Motor neuron (in vitro differentiated cells): ENCODE measurements around the gene FOXA1. TPM values are rescaled to one million over a fixed set of nuclear protein-coding genes. Genes with fewer than 3 reads are reported as not detected.

Source experiments
- ATAC-seq, 8 experiments: fragments of 200-7000 bp; cut with Tn5 transposase; replicated peaks in 6 of 8; 2 replicates each; pipeline ENCODE4 v1.8.0; 2021; ENCODE audit warnings: mild to moderate bottlenecking in 8 of 8, moderate library complexity in 8 of 8
- H3K27ac ChIP-seq, 2 donors: fragments of 250-450 bp; sonication (Bioruptor Pico); 2 replicates each; pipeline ENCODE4 v1.9.0; 2021; ENCODE audit warnings: antibody characterized with exemption in 2 of 2, mild to moderate bottlenecking in 2 of 2, moderate library complexity in 1 of 2
- H3K4me1 ChIP-seq, 2 donors: fragments of 250-450 bp; sonication (Bioruptor Pico); replicated peaks in 1 of 2; 2 replicates each; pipeline ENCODE4 v1.6.1; 2021; ENCODE audit warnings: antibody characterized with exemption in 2 of 2, mild to moderate bottlenecking in 2 of 2, moderate library complexity in 1 of 2
- H3K4me3 ChIP-seq, 5 donors: fragments of 250-450 bp; sonication (Bioruptor Pico); 2 replicates each; pipeline ENCODE4 v1.9.0; 2021; ENCODE audit warnings: antibody characterized with exemption in 5 of 5, mild to moderate bottlenecking in 5 of 5, moderate library complexity in 4 of 5
- WGBS, 10 experiments: fragments of 450-650 bp; shearing (Covaris generic); methylation state at CpG; one replicate each; pipeline ENCODE4 v1.0.0; 2022; 5-methylcytosine and 5-hydroxymethylcytosine counted together
- in situ Hi-C, 9 experiments: fragments of 400-800 bp; cut with MboI; loops; one replicate each; pipeline ENCODE4 v1.15.0; 2021; ENCODE audit warnings: low sequenced_read_pairs in 9 of 9, low pct_unique_long_range_greater_than_20kb in 2 of 9; ENCODE audit not compliant: unreplicated experiment in 9 of 9
- total RNA-seq, 8 experiments: library from RNA; unstranded; fragments of 300-600 nt; gene quantifications; 2 replicates each; pipeline versions ENCODE4 v1.2.3 to v1.2.4, GENCODE V29; 2022

The FOXA1 gene
- 10 to 100 TPM in 3 of 8 experiments, under 1 TPM in 5; 0.09 to 63.0 (median 0.81) TPM for total RNA-seq

DNA sequence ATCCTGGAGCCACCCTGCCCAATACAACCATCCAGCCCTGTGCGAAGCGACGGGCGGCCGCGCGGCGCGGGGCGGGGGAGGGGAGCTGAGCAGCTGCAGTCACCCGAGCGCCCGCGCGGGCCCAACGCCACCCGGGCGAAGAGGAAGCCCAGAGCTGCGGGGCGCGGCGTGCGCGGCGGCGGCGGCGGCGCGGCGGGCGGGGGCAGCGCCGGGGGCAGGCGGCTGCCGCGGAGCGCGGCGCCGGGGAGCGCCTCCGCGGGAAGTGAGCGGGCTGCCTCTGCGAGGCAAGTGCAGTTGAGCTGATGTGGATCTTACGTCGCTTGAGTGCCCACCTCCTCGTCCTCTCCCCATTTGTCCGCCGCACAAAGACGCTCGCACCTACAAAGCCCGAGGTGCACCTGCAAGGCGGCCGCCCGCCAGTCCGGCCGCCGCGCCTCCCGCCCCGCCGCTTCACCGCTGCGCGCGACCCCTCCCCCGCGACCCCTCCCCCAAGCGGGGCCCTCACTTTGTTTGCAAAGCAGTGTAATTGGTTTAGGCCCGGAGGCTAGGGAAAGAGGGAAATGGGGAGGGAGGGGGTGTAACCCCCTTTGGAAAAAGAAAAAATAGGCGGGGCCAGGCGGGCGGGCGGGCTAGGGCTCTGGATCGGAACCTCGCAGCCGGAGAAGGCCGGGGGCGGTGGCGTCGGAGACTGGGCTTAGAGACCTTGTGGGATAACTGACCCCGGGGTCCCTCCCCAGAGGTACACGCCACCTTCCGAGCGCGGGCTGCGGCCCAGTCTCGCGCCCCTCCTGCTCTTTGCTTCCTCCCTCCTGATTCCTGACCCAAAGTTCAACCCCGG is at the start of gene FOXA1, which contains the start of gene TTC6:
Gene FOXA1 (minus strand): TSS at position 279 of the 838 bp plus-strand sequence. CDS start 277 bp downstream, at position 2.
Gene TTC6 (plus strand): TSS at position 659 of the 838 bp plus-strand sequence. CDS start 26,436 bp downstream, outside the sequence.
- Histone ChIP-seq H3K4me3 (peak within 1 kb of the TSS; percentile 15 to 66 (median 32)), H3K4me1 (peaks cover 2 to 8% of the 10 kb centered on the region in 2 donors), H3K27ac (peak within 1 kb of the TSS in 1 of 2 donors; percentile 23)
- WGBS, 10 experiments, result 0 to 7% (median 0%) methylated on average over 1 to 7 of the region's 92 CpGs; no CpG with 5 or more reads in 5 of the 10 experiments
- peak; percentile 48 to 78 (median 66) for ATAC-seq
- in situ Hi-C loops, result loop anchor here in 4 of 9 experiments (10.0 to 25.0 kb wide), 3 partner anchors 333 to 358 kb away; no protein-coding TSS in a partner anchor

DNA sequence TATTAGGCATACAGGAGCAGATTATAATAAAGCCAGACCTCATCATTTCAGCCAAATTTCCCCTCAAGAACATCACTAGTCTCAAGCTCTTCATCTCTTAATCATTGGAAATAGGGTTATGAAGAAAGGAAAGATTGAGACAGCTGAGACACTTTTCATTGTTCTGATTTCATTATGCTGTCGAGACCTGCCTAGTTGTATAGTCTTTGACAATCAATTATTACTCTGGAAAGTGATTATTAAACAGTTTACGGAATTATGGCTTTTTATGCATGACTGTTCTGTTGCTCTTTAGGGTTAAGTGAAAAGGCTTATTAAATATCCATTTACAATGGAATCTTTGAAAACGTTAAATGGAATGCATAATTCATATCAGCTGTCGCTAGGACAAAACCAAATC is 48.7 kb upstream of the FOXA1 start:
- Histone ChIP-seq H3K4me1 (no peaks in the 10 kb centered on the region), H3K4me3 (no peak overlapping the region), H3K27ac (no peak overlapping the region)
- ATAC-seq, result peak in 4 of 8 experiments; percentile 18 to 50 (median 48)
- in situ Hi-C loops, result no loop called here
- 0 to 85% (median 62%) methylated on average over 1 to 4 of the region's 4 CpGs; no CpG with 5 or more reads in 1 of the 10 experiments for WGBS, 10 experiments

DNA sequence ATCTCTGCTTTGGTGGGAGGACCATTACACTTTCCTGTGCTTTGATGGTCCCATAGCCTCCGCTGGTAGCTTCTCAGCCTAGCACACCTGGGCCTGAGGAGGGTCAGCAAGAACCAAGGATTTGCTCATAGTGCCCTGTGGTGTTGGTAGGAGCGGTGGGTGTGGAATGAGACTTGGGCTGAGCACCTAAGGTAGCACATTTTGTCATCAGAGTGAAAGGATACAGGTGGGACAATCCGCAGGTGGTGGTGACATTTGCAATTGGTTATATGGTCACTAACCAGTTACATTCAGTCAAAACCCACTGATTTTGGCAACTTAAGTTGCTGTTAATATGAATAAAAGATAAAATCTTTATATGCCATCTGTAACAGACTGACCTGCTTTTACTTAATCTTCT is 47.1 kb upstream of the FOXA1 start:
- no peak overlapping the region for H3K27ac ChIP-seq

DNA sequence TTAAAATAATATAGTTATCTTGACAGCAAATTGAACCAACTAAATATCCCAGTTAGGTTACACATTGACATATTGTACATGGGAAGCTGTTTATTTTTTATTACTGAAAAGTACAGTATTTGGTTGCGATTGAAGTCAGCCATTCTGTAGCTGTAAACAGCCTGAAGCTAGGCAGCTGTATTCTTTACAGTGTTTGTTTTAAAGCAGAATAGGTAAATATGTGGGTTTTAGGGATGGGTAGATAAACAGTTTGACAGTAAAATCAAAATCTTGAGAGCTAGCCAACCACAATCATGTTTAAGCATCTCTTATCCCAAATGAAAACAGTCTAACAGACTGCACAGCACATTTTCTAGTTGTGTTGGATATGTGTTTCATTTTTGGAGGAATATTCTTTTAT is 46.1 kb upstream of the FOXA1 start:
- WGBS, 10 experiments, result 38 to 100% (median 90%) methylated on average over 1 of the region's 1 CpG; no CpG with 5 or more reads in 3 of the 10 experiments
- Histone ChIP-seq H3K27ac (no peak overlapping the region), H3K4me1 (no peaks in the 10 kb centered on the region), H3K4me3 (no peak overlapping the region)
- in situ Hi-C loops, result no loop called here
- ATAC-seq, result peak in 1 of 8 experiments; percentile 44

More for the DNA sequence above, 47.1 kb upstream of the FOXA1 start:
- in situ Hi-C loops, result no loop called here
- Histone ChIP-seq H3K4me3 (no peak overlapping the region), H3K4me1 (no peaks in the 10 kb centered on the region)
- ATAC-seq, result no peak
- 24 to 100% (median 75%) methylated on average over 1 to 3 of the region's 3 CpGs; no CpG with 5 or more reads in 2 of the 10 experiments for WGBS, 10 experiments

DNA sequence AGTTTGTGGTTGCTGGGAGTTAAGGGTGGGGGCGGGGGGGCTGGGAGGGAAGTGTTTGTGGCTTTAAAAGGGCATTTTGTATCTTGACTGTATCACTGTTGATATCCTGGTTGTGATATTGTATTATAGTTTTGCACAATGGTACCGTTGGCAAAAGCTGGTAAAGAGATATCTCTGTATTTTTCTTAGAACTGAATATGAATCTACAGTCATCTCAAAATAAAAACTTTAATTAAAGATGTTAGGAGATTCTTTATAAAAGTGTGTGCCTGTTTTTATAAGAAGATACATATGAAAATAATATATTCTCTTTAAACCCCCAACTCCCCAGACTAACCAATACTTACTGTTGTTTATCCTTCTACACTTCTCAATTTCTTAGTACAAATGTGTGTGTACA is 43.5 kb upstream of the FOXA1 start:
- in situ Hi-C loops, result no loop called here
- no peak overlapping the region for H3K4me3 ChIP-seq
- 0 to 100% (median 80%) methylated on average over 1 of the region's 2 CpGs; no CpG with 5 or more reads in 5 of the 10 experiments for WGBS, 10 experiments
- H3K4me1 ChIP-seq, result no peaks in the 10 kb centered on the region
- H3K27ac ChIP-seq, result no peak overlapping the region
- ATAC-seq, result no peak

DNA sequence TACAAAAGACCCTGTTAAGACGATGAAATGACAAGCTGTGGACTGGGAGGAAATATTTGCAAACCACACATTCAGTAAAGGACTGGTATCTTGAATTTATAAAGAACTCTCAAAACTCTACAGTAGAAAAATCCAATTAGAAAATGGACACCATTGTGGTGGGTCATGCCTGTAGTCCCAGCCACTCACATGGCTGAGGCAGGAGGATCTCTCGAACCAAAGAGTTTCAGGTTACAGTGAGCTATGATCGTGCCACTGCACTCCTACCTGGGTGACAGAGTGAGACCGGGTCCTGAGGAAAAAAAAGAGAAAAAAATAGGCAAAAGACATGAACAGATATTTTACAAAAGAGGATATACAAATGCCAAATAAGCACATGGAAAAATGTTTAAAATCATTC is 42.3 kb upstream of the FOXA1 start:
- in situ Hi-C loops, result no loop called here
- H3K27ac ChIP-seq, result no peak overlapping the region
- 0 to 90% (median 63%) methylated on average over 2 to 4 of the region's 4 CpGs for WGBS, 10 experiments

DNA sequence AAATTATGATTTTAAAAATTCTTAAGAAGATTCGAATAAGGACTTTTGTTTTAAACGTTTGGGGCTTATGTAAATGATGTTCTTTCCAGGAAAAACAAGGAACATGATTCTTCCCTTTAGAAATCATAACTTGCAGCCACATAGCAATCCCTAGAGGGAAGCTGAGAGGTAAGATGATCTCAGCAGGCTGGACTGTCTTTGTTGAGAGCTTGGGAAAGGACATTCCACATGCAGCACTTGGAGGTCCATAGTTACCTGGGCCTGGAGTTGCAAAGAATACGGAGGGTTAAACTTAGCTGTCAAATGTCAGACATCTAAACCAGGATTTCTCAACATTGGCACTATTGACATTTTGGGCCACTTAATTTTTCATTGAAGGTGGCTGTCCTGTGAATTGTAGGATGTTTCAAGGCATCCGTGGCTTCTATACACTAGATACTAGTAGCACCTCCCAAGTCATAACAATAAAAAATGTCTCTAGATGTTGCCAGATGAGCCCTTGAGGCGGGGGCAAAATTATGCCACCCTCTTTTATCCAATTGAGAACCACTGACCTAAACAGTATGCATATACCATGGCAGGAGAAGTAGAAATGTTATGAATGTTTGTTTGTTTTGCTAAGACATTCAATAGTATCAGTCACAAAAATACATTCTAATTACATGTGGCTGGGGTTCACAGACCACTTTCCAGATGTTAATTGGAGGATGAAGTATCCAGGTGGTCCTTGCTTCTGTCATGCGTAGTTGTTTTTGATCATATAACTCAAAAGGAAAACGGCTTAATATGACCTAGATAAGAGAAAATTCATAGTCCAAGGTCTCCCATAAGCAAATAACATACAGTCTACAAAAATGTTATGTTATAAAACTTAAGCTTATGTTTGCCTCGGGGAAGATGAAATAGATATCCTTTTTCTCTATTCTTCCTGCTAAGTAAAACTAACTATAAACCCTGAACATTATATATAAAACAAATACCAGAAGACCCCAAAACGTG is 30.8 kb upstream of the FOXA1 start:
- no peak overlapping the region for H3K27ac ChIP-seq
- 45 to 84% (median 64%) methylated on average over 2 to 8 of the region's 9 CpGs for WGBS, 10 experiments
- H3K4me3 ChIP-seq, result no peak overlapping the region
- in situ Hi-C loops, result no loop called here
- H3K4me1 ChIP-seq, result peaks cover 0 to 8% of the 10 kb centered on the region in 2 donors
- ATAC-seq, result peak in 2 of 8 experiments; percentile 21 to 87

More for the DNA sequence above, 42.3 kb upstream of the FOXA1 start:
- H3K4me3 ChIP-seq, result no peak overlapping the region
- H3K4me1 ChIP-seq, result no peaks in the 10 kb centered on the region
- ATAC-seq, result peak in 1 of 8 experiments; percentile 36

DNA sequence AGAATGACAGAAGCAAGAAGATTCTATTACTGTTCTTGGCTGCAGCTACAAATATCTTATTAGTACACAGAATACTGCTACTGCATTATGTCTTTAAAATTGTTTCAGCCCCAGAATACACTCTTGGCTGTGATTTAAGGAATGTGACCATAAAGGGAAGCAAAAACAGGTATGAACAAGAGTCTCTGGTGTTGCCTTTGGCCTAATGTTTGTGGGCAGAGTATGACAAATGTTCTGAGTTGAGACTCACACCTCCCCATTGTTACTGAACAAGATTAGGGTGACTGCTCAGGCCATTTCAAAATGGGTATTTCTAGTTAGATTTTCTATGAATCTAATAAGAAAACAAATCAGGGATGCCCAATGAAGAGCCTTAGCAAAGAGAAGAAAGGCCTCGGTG is 28.9 kb upstream of the FOXA1 start:
- H3K4me1 ChIP-seq, result peaks cover 0 to 8% of the 10 kb centered on the region in 2 donors
- no peak overlapping the region for H3K4me3 ChIP-seq
- WGBS, 10 experiments, result 67 to 100% (median 80%) methylated on average over 1 of the region's 1 CpG; no CpG with 5 or more reads in 5 of the 10 experiments
- in situ Hi-C loops, result no loop called here
- no peak for ATAC-seq
- H3K27ac ChIP-seq, result no peak overlapping the region

DNA sequence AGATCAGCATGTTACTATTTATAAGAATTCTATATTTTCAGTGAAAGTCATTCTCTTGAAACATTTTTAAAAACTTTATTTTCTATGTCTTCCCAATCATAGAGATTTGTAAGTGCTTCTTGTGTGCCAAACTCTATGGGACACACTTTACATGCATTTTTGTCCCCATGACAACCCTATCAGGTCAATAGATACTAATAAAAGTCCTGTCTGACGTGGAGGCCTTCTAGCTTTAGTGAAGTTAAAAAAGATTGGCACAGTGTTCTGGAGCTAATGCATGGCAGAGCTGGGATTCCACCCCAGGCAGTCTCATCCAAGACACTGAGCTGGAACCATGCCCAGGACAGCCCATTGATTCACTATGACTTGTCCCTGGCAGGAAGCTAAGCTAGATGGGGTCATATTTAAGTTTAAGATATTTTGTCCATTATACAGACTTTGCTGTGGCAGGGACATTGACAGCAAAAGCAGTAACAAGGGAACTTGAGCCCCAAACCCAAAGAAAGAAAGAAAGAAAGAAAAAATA is 28.4 kb upstream of the FOXA1 start:
- WGBS, 10 experiments, result 0 to 100% (median 89%) methylated on average over 1 of the region's 1 CpG; no CpG with 5 or more reads in 3 of the 10 experiments
- ATAC-seq, result peak in 3 of 8 experiments; percentile 49 to 84 (median 76)
- in situ Hi-C loops, result no loop called here
- H3K4me1 ChIP-seq, result peaks cover 0 to 8% of the 10 kb centered on the region in 2 donors
- no peak overlapping the region for H3K4me3 ChIP-seq
- no peak overlapping the region for H3K27ac ChIP-seq

DNA sequence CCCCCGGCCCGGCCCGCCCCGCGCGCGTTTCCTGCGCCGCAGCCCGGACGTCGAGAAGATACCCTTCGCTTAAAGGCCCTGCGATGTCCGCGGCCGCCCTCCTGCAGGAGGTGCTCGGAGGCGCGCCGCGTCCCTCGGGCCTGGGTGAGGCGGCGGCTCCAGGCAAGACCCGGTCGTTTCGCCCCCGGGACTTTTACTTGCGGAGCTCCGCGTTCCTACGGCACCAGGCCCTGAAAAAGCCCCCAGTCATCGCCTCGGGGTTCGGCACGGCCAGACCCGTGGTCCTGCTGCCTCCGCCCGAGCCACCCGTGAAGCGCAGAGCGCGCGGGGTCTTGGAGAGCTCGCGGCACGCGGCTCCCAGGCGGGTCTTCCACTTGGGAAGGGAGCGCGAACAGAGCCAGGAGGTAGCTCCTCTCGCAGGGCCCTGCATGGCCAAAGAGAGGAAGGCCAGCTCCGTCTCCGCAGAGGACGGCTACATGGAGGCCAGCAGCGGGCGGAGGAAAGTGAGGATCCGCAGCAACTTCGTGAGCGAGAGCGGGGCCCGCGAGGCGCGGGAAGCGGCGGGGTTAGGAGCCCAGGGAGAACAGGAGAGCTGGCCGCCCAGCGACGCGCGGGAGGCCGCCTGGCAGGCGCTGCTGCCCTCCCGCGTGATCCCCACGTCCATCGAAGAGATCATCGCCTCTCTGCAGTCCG is 27.3 kb upstream of the FOXA1 start:
- peaks cover 0 to 8% of the 10 kb centered on the region in 2 donors for H3K4me1 ChIP-seq
- 2 to 66% (median 38%) methylated on average over 4 to 29 of the region's 81 CpGs; no CpG with 5 or more reads in 4 of the 10 experiments for WGBS, 10 experiments
- peak in 4 of 8 experiments; percentile 13 to 38 (median 28) for ATAC-seq
- in situ Hi-C loops, result no loop called here
- no peak overlapping the region for H3K27ac ChIP-seq
- peak overlapping the region in 2 of 5 donors; percentile 16 to 20 for H3K4me3 ChIP-seq

DNA sequence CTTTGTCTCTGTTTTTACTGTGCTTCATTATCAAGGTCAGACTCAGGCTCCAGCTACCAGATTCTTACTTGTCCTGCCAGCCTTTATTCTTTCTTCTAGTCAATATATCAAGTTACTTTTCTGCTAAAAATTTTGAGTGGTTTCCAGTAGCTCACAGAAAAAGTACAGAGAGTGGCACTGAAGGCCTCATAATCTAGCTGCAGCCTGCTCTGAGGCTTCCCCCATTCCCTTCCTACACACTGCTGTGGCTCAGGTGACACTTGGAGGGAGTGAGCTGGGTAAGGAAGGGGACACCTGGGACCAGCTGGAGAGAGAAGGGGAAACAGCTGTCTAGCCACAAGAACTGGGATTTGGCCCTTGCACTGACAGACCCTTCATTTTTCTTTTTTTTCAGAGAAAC is 25.8 kb upstream of the FOXA1 start:
- no peak overlapping the region for H3K4me3 ChIP-seq
- in situ Hi-C loops, result no loop called here
- no peak overlapping the region for H3K27ac ChIP-seq
- ATAC-seq, result no peak
- H3K4me1 ChIP-seq, result peaks cover 0 to 8% of the 10 kb centered on the region in 2 donors
